Large intestine (tissue), 3 donors: ENCODE data around the gene CHAT. TPM values are rescaled to one million over a fixed set of nuclear protein-coding genes. Genes with fewer than 3 reads are reported as not detected.

Experiments used
- DNase-seq, 2 donors: peaks; one replicate each; pipeline versions ENCODE4 v3.0.0 to v3.0.0-alpha.2; 2013
- H3K27ac ChIP-seq: one replicate; pipeline ENCODE4 v1.5.1; 2013; ENCODE audit warnings: low read length
- H3K27me3 ChIP-seq: 2 replicates; pipeline ENCODE4 v1.6.1; 2013; ENCODE audit warnings: low read length; ENCODE audit not compliant: control insufficient read depth, insufficient read depth
- H3K36me3 ChIP-seq: 2 replicates; pipeline ENCODE4 v1.6.1; 2013; ENCODE audit warnings: low read length; ENCODE audit not compliant: control insufficient read depth, insufficient read depth
- H3K4me1 ChIP-seq: one replicate; pipeline ENCODE4 v1.6.1; 2013; ENCODE audit warnings: low read length; ENCODE audit not compliant: control insufficient read depth, insufficient read depth
- H3K4me3 ChIP-seq: one replicate; pipeline ENCODE4 v1.5.1; 2013; ENCODE audit warnings: low read length
- H3K9me3 ChIP-seq: one replicate; pipeline ENCODE4 v1.6.1; 2013; ENCODE audit warnings: mild to moderate bottlenecking, low read depth, low read length, moderate library complexity; ENCODE audit not compliant: control insufficient read depth
- WGBS: methylation state at CpG from one replicate; pipeline ENCODE4 v1.1.5; 2013; ENCODE audit warnings: low lambda C conversion rate; ENCODE audit not compliant: insufficient coverage; 5-methylcytosine and 5-hydroxymethylcytosine counted together
- polyA plus RNA-seq: library from polyadenylated mRNA; unstranded; fragments of 120-200 nt; gene quantifications from one replicate; pipeline ENCODE4 v1.2.1, GENCODE V29; 2013

The CHAT gene
- polyA plus RNA-seq, 1 donor, result 0.96 TPM

GRCh38 chr10:49612513-49613164 lies 1.2 kb upstream of the CHAT start:
- Histone ChIP-seq H3K4me1 (peaks cover 11% of the 10 kb centered on the region), H3K27ac (no peak overlapping the region), H3K4me3 (no peak overlapping the region), H3K36me3 (no peaks in the 10 kb centered on the region), H3K9me3 (peaks cover 24% of the 10 kb centered on the region), H3K27me3 (peaks cover 97% of the 10 kb centered on the region)
- DNase-seq, result no peak
- WGBS, result no CpG with 5 or more reads among the region's 29 CpGs

GRCh38 chr10:49613165-49613881 lies 514 bp upstream of the CHAT start:
- no CpG with 5 or more reads among the region's 23 CpGs for WGBS
- H3K4me1 ChIP-seq, result peaks cover 11% of the 10 kb centered on the region
- H3K36me3 ChIP-seq, result no peaks in the 10 kb centered on the region
- peaks cover 24% of the 10 kb centered on the region for H3K9me3 ChIP-seq
- no peak overlapping the region for H3K27ac ChIP-seq
- H3K27me3 ChIP-seq, result peaks cover 96% of the 10 kb centered on the region
- H3K4me3 ChIP-seq, result no peak overlapping the region
- no peak for DNase-seq

GRCh38 chr10:49614242-49615198 lies 683 bp downstream of the CHAT start:
- DNase-seq, result no peak
- Histone ChIP-seq H3K4me1 (peaks cover 11% of the 10 kb centered on the region), H3K9me3 (peaks cover 21% of the 10 kb centered on the region), H3K36me3 (no peaks in the 10 kb centered on the region), H3K4me3 (no peak overlapping the region), H3K27ac (no peak overlapping the region), H3K27me3 (peaks cover 96% of the 10 kb centered on the region)
- WGBS, result no CpG with 5 or more reads among the region's 49 CpGs

- Histone ChIP-seq H3K27ac (no peak overlapping the region), H3K36me3 (no peaks in the 10 kb centered on the region), H3K9me3 (peaks cover 19% of the 10 kb centered on the region), H3K4me3 (no peak overlapping the region), H3K27me3 (peaks cover 96% of the 10 kb centered on the region), H3K4me1 (peaks cover 11% of the 10 kb centered on the region)
- no CpG with 5 or more reads among the region's 5 CpGs for WGBS
- no peak for DNase-seq
These were observed 1.4 kb downstream of the CHAT start for GRCh38 chr10:49615213-49615612.

GRCh38 chr10:49615721-49616120 lies 1.9 kb downstream of the CHAT start:
- Histone ChIP-seq H3K4me1 (peaks cover 11% of the 10 kb centered on the region), H3K4me3 (no peak overlapping the region), H3K27ac (no peak overlapping the region), H3K36me3 (no peaks in the 10 kb centered on the region), H3K27me3 (peaks cover 96% of the 10 kb centered on the region), H3K9me3 (peaks cover 16% of the 10 kb centered on the region)
- no CpG with 5 or more reads among the region's 5 CpGs for WGBS
- DNase-seq, result no peak

- Histone ChIP-seq H3K4me3 (no peak overlapping the region), H3K27ac (no peak overlapping the region), H3K36me3 (no peaks in the 10 kb centered on the region), H3K4me1 (peaks cover 5% of the 10 kb centered on the region), H3K27me3 (peaks cover 88% of the 10 kb centered on the region), H3K9me3 (peaks cover 8% of the 10 kb centered on the region)
- no peak for DNase-seq
- WGBS, result no CpG with 5 or more reads among the region's 6 CpGs
These were observed 2.7 kb downstream of the CHAT start for GRCh38 chr10:49616421-49617101.

GRCh38 chr10:49617121-49618020 lies 3.5 kb downstream of the CHAT start:
- WGBS, result 80% methylated on average over 1 of the region's 7 CpGs
- DNase-seq, result no peak
- Histone ChIP-seq H3K27me3 (peaks cover 81% of the 10 kb centered on the region), H3K36me3 (no peaks in the 10 kb centered on the region), H3K27ac (no peak overlapping the region), H3K9me3 (no peaks in the 10 kb centered on the region), H3K4me3 (no peak overlapping the region), H3K4me1 (no peaks in the 10 kb centered on the region)

GRCh38 chr10:49618821-49619220 lies 5.0 kb downstream of the CHAT start:
- no peaks in the 10 kb centered on the region for H3K36me3 ChIP-seq
- no peaks in the 10 kb centered on the region for H3K4me1 ChIP-seq
- peaks cover 69% of the 10 kb centered on the region for H3K27me3 ChIP-seq
- H3K27ac ChIP-seq, result no peak overlapping the region
- no peak overlapping the region for H3K4me3 ChIP-seq
- no CpG with 5 or more reads among the region's 2 CpGs for WGBS
- no peaks in the 10 kb centered on the region for H3K9me3 ChIP-seq
- no peak for DNase-seq

GRCh38 chr10:49619613-49620012 lies 5.8 kb downstream of the CHAT start:
- H3K27ac ChIP-seq, result no peak overlapping the region
- H3K9me3 ChIP-seq, result no peaks in the 10 kb centered on the region
- H3K4me1 ChIP-seq, result no peaks in the 10 kb centered on the region
- H3K27me3 ChIP-seq, result peaks cover 61% of the 10 kb centered on the region
- WGBS, result 40% methylated on average over 1 of the region's 10 CpGs
- no peak overlapping the region for H3K4me3 ChIP-seq
- DNase-seq, result no peak
- no peaks in the 10 kb centered on the region for H3K36me3 ChIP-seq
